GM18505 (cell line): ENCODE measurements around the gene CCDC146.
A peak's percentile ranks its signal among the peaks of the same experiment; 100 is the strongest.

Source experiments
- ATAC-seq: cut with Tn5 transposase; IDR thresholded peaks from one replicate; pipeline ENCODE4 v1.9.1; 2021; ENCODE audit not compliant: unreplicated experiment
- POLR2A ChIP-seq: IDR thresholded peaks from 4 replicates; pipeline ENCODE4 v1.6.1; 2011; ENCODE audit warnings: borderline replicate concordance; ENCODE audit not compliant: insufficient read depth, insufficient read length; ENCODE audit errors: extremely low read depth

Gene CCDC146

GRCh38 chr7:77244222-77244934, 122.0 kb downstream of the CCDC146 start:
- no peak for TF ChIP-seq POLR2A
- no peak for ATAC-seq

GRCh38 chr7:77245015-77245755, 122.8 kb downstream of the CCDC146 start:
- ATAC-seq = no peak

GRCh38 chr7:77246026-77246640, 123.7 kb downstream of the CCDC146 start:
- TF ChIP-seq POLR2A = no peak
- ATAC-seq = no peak

More at GRCh38 chr7:77245015-77245755, 122.8 kb downstream of the CCDC146 start:
- no peak for TF ChIP-seq POLR2A

GRCh38 chr7:77247206-77247850, 124.9 kb downstream of the CCDC146 start:
- no peak for TF ChIP-seq POLR2A
- ATAC-seq = peak; percentile 59

- ATAC-seq = no peak
- no peak for TF ChIP-seq POLR2A
These were observed 125.7 kb downstream of the CCDC146 start for GRCh38 chr7:77248154-77248553.

GRCh38 chr7:77252506-77252905, 130.1 kb downstream of the CCDC146 start:
- ATAC-seq = no peak
- no peak for TF ChIP-seq POLR2A

- no peak for TF ChIP-seq POLR2A
- ATAC-seq = no peak
These were observed 130.7 kb downstream of the CCDC146 start for GRCh38 chr7:77253151-77253550.

- TF ChIP-seq POLR2A = no peak
- ATAC-seq = no peak
These were observed 132.0 kb downstream of the CCDC146 start for GRCh38 chr7:77254429-77254828.

GRCh38 chr7:77254915-77255314, 132.5 kb downstream of the CCDC146 start:
- no peak for TF ChIP-seq POLR2A
- ATAC-seq = no peak

GRCh38 chr7:77258014-77258413, 135.6 kb downstream of the CCDC146 start:
- TF ChIP-seq POLR2A = no peak
- no peak for ATAC-seq

GRCh38 chr7:77258593-77258992, 136.2 kb downstream of the CCDC146 start:
- TF ChIP-seq POLR2A = no peak
- no peak for ATAC-seq

- TF ChIP-seq POLR2A = no peak
- no peak for ATAC-seq
These were observed 139.9 kb downstream of the CCDC146 start for GRCh38 chr7:77262316-77262715.

GRCh38 chr7:77265666-77266065, 143.3 kb downstream of the CCDC146 start:
- TF ChIP-seq POLR2A = no peak
- ATAC-seq = no peak
